Sigmoid colon (tissue), 7 donors: ENCODE data around the gene CSTF1. TPM values are rescaled to one million over a fixed set of nuclear protein-coding genes. Genes with fewer than 3 reads are reported as not detected.
A peak's percentile ranks its signal among the peaks of the same experiment; 100 is the strongest.

Source experiments
- DNase-seq: peaks from one replicate; pipeline ENCODE4 v3.0.0-alpha.2; 2019
- H3K27ac ChIP-seq, 4 donors: fragments of 200-600 bp; sonication (generic); one replicate each; pipeline ENCODE4 v1.5.1; 2016 to 2019; ENCODE audit warnings: mild to moderate bottlenecking in 1 of 4
- H3K27me3 ChIP-seq, 3 donors: fragments of 200-600 bp; sonication (generic); one replicate each; pipeline ENCODE4 v1.5.1; 2019; ENCODE audit warnings: mild to moderate bottlenecking in 1 of 3
- H3K36me3 ChIP-seq, 4 donors: fragments of 200-600 bp; sonication (generic); one replicate each; pipeline ENCODE4 v1.5.1; 2016 to 2019
- H3K4me1 ChIP-seq, 4 donors: fragments of 200-600 bp; sonication (generic); one replicate each; pipeline ENCODE4 v1.5.1; 2017 to 2019
- H3K4me3 ChIP-seq, 4 donors: fragments of 200-600 bp; sonication (generic); one replicate each; pipeline ENCODE4 v1.5.1; 2017 to 2019; ENCODE audit warnings: mild to moderate bottlenecking in 2 of 4, moderate library complexity in 1 of 4
- H3K9me3 ChIP-seq, 4 donors: fragments of 200-600 bp in 3 of 4; sonication (generic) in 3 of 4; one replicate each; pipeline versions ENCODE4 v1.5.1 to v1.6.1; 2013 to 2019
- EP300 ChIP-seq, 4 donors: sonication (generic); formaldehyde crosslinking; IDR thresholded peaks; one replicate each; pipeline ENCODE4 v1.6.1; 2017; ENCODE audit warnings: antibody characterized with exemption in 4 of 4
- POLR2A ChIP-seq, 2 donors: fragments of 450-650 bp; IDR thresholded peaks; one replicate each; pipeline ENCODE4 v1.6.1; 2016; ENCODE audit warnings: antibody characterized with exemption in 2 of 2, mild to moderate bottlenecking in 2 of 2, moderate library complexity in 2 of 2
- POLR2AphosphoS5 ChIP-seq, 4 donors: sonication (generic); formaldehyde crosslinking; IDR thresholded peaks; one replicate each; pipeline ENCODE4 v1.6.1; 2017; ENCODE audit warnings: antibody characterized with exemption in 4 of 4
- WGBS, 2 donors: extraction: QIAGEN DNeasy Blood & Tissue Kit; methylation state at CpG; one replicate each; pipeline ENCODE4 v1.1.7; 2013; 5-methylcytosine and 5-hydroxymethylcytosine counted together
- intact Hi-C: fragments of 100-400 bp; cut with DNase I; formaldehyde crosslinking; loops from one replicate; pipeline ENCODE4 v1.15.1; 2023
- polyA plus RNA-seq, 3 donors: library from polyadenylated mRNA; stranded (reverse); fragments of 200-250 nt; gene quantifications; one replicate each; pipeline ENCODE4 v1.2.3, GENCODE V29; 2013
- total RNA-seq, 4 donors: library from RNA; depleted of rRNA; stranded (reverse); fragments of >200 nt; gene quantifications; one replicate each; pipeline ENCODE4 v1.1.0, GENCODE V29; 2016
- TF ChIP-seq, protein P1 (sequence below), 4 experiments: fragments of 450-650 bp in 3 of 4; fragments of 200-600 bp in 1 of 4; IDR thresholded peaks; one replicate each; pipeline ENCODE4 v1.5.1; 2016 to 2019; ENCODE audit warnings: antibody characterized with exemption in 4 of 4, mild to moderate bottlenecking in 3 of 4, moderate library complexity in 2 of 4
- donor health status: healthy with polysubstance abuse.
- donor health status: Bipolar disorder and iron deficiency.
- donor health status: healthy.

CSTF1 gene
- total and polyA plus RNA-seq, 7 donors = 7.2 to 24.6 (median 14.9) TPM

DNA sequence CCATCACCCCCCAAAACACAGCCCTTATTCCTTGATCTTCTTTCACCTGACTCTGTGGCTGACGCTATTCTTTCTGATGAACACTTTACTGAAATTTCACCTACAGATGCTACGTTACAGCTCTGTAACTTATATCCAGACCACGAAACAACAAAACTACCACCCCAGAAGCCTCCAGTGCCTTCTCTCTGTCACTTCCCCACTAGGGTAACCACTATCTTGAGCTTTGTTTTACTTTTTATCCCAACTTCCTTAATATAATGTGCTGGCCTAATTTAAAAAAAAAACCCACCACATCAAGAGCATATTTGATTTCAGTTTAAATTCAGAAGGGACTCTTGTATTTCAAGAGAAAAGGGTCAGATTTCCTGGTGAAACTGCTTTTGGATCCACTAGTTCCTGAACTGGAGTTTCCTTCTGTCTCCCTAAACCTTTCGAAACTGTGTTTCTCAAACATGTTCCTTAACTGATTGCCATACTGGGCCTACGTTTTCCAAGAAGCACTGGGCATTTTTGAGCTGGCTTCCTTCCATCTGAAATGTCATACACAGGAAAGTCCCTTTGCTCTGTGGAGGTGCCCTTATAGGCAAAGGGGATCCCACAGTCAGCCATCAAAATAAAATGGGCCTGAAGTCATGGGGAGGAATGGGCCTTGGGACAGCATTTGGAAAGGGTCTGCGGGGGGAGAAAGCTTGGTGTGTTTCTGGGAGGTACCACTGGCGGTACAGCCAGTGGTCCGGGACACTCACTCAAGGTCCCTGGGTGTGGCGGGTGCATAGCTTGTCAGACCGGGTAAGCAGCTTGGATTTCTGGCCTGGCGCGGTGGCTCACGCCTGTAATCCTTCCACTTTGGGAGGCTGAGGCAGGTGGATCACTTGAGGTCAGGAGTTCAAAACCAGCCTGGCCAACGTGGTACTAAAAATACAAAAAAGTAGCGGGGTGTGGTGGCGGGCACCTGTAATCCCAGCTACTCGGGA, 50.2 kb downstream of the CSTF1 start:
- peak overlapping the region in 1 of 4 donors; percentile 35 for H3K27ac ChIP-seq
- peak; percentile 39 for DNase-seq
- 81 to 84% methylated on average over 17 of the region's 17 CpGs for WGBS, 2 donors
- H3K4me1 ChIP-seq = peaks cover 0 to 10% (median 0%) of the 10 kb centered on the region in 4 donors
- H3K27me3 ChIP-seq = no peaks in the 10 kb centered on the region
- intact Hi-C loops = no loop called here
- H3K4me3 ChIP-seq = no peak overlapping the region
- H3K9me3 ChIP-seq = no peaks in the 10 kb centered on the region
- H3K36me3 ChIP-seq = no peaks in the 10 kb centered on the region
- no peak for TF ChIP-seq EP300 (IDR thresholded peaks at IDR 0.05)
- TF ChIP-seq, protein P1, sequence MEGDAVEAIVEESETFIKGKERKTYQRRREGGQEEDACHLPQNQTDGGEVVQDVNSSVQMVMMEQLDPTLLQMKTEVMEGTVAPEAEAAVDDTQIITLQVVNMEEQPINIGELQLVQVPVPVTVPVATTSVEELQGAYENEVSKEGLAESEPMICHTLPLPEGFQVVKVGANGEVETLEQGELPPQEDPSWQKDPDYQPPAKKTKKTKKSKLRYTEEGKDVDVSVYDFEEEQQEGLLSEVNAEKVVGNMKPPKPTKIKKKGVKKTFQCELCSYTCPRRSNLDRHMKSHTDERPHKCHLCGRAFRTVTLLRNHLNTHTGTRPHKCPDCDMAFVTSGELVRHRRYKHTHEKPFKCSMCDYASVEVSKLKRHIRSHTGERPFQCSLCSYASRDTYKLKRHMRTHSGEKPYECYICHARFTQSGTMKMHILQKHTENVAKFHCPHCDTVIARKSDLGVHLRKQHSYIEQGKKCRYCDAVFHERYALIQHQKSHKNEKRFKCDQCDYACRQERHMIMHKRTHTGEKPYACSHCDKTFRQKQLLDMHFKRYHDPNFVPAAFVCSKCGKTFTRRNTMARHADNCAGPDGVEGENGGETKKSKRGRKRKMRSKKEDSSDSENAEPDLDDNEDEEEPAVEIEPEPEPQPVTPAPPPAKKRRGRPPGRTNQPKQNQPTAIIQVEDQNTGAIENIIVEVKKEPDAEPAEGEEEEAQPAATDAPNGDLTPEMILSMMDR (IDR thresholded peaks at IDR 0.05) = no peak
- no peak for TF ChIP-seq POLR2A (IDR thresholded peaks at IDR 0.05)
- TF ChIP-seq POLR2AphosphoS5 (IDR thresholded peaks at IDR 0.05) = no peak

DNA sequence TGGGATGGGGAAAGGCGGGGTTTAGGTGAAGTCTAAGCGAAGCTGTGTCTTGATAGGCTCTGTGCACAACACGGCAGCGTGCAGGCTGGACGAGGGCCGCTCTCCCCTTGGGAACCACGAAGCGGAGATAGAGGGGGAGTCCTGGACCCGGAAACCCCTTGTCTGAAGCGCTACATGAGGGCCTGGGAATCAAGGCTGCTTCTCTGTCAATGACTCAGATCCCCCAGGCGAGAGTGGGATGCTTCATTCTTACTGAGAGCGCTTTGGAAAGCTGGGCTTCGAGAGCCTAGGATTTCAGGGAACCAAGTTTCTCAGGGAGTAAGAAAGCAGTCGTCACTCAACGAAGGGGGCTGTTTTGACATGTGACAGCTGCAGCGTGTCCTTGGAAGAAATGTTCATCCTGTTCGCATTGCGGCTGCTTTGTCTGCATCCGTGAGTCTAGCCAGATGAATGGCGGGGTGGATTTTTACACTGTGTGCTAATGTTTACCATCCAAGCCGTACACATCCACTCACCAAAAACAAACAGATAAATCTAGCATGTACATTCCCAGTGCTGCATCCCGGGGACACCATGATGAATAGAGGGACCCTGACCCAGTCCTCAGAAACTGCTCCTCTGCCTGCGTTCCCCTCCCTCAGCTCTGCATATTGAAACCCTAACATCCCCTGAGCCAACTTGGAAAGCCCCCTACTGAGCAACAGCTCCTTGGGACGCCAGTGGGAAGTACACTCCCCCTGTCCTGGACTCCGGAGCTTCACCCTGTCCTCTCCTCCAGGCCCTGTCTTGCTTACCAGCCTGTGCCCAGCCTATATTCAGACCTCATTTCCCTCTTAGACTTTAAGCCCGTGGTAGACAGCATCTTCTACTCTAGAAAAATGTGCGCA, 51.5 kb downstream of the CSTF1 start:
- Histone ChIP-seq H3K4me1 (peaks cover 0 to 10% (median 0%) of the 10 kb centered on the region in 4 donors), H3K36me3 (no peaks in the 10 kb centered on the region), H3K4me3 (no peak overlapping the region), H3K27ac (peak overlapping the region in 3 of 4 donors; percentile 18 to 53 (median 32)), H3K27me3 (no peaks in the 10 kb centered on the region), H3K9me3 (no peaks in the 10 kb centered on the region)
- TF ChIP-seq POLR2AphosphoS5 (IDR thresholded peaks at IDR 0.05) = no peak
- TF ChIP-seq, protein P1 (IDR thresholded peaks at IDR 0.05) = peak in 1 of 4 experiments; percentile 5
- intact Hi-C loops = no loop called here
- 54 to 70% methylated on average over 27 of the region's 27 CpGs for WGBS, 2 donors
- DNase-seq = peak; percentile 67

DNA sequence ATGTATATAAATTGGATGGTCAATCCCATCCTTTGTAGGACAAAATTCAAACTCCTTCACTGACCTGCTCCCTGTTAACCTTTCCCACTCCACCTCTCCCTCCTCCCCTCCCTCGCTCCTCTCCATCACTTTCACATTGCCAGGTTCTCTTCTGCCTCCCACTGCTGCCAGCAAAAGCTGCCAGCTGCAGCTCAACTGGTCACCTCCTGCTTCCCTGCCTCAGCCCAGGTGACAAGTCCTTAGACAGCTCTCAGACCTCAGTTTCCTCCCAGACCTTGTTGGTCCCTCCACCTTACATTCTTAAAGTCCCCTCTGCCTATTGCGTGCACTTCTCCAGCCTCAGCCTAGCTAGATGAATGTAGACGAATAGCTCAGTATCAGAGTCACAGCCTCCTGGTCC, 52.7 kb downstream of the CSTF1 start:
- 92 to 93% methylated on average over 3 of the region's 3 CpGs for WGBS, 2 donors

DNA sequence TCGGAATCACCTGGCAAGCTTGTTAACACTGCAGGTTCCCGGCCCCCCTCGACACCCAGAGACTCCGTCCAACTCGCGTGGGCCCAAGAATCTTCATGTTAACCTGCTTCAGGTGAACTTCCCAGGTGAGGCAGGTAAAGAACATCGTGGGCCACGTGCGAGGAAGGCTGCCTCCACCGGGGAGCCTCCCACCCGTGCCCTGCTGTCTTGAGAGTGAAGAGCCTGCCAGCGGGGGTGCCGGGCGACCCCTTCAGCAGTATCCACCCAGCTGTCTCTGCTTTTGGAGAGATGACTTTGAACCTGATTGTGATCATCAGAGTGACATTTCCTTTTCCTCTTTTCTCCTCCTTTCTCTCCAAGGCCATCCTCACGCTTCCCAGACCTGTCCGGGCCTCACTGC, 53.1 kb downstream of the CSTF1 start:
- H3K4me3 ChIP-seq = no peak overlapping the region
- H3K27me3 ChIP-seq = no peaks in the 10 kb centered on the region
- intact Hi-C loops = no loop called here
- H3K36me3 ChIP-seq = no peaks in the 10 kb centered on the region
- no peaks in the 10 kb centered on the region for H3K4me1 ChIP-seq
- 92 to 95% methylated on average over 16 of the region's 16 CpGs for WGBS, 2 donors
- no peak overlapping the region for H3K27ac ChIP-seq
- no peaks in the 10 kb centered on the region for H3K9me3 ChIP-seq
- TF ChIP-seq EP300 (IDR thresholded peaks at IDR 0.05) (no peak), POLR2AphosphoS5 (IDR thresholded peaks at IDR 0.05) (no peak), POLR2A (IDR thresholded peaks at IDR 0.05) (no peak)
- TF ChIP-seq, protein P1 (IDR thresholded peaks at IDR 0.05) = no peak
- DNase-seq = peak; percentile 50

More for the DNA sequence above, 52.7 kb downstream of the CSTF1 start:
- Histone ChIP-seq H3K27me3 (no peaks in the 10 kb centered on the region), H3K4me1 (peaks cover 0 to 2% (median 0%) of the 10 kb centered on the region in 4 donors), H3K36me3 (no peaks in the 10 kb centered on the region), H3K4me3 (no peak overlapping the region), H3K27ac (no peak overlapping the region), H3K9me3 (no peaks in the 10 kb centered on the region)
- TF ChIP-seq POLR2AphosphoS5 (IDR thresholded peaks at IDR 0.05) (no peak), EP300 (IDR thresholded peaks at IDR 0.05) (no peak), POLR2A (IDR thresholded peaks at IDR 0.05) (no peak)
- TF ChIP-seq, protein P1 (IDR thresholded peaks at IDR 0.05) = no peak
- peak; percentile 25 for DNase-seq
- intact Hi-C loops = no loop called here
